ENCODE results near the gene SCYGR4.

The SCYGR4 gene

DNA sequence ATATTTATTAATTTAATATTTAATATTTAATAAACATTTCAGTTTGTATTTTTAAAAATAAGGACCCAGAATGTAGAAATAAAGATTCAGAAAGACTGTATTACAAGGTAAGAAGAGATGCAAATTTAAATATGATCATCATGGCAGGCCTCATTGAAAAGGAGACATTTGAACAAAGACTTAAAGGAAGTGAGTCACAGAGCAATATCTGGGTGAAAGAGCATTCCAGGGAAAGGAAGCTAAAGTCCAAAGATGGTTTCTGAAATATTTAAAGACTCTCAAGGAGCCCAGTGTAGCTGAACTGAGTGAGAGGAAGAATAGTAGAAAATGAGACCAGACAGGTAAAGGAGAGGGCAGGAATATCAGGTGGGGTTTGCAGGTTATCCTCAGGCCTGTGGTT lies 5.9 kb downstream of the SCYGR4 start:
- H3K4me2 ChIP-seq (ENCODE audit: low read depth, low read length, poor library complexity, severe bottlenecking) = no peak overlapping the region
- no peaks in the 10 kb centered on the region for H3K9me2 ChIP-seq (replicated peaks; ENCODE audit: low read depth, low read length)
- H3F3A ChIP-seq (ENCODE audit: low read depth) = no peaks in the 10 kb centered on the region
- H4K20me1 ChIP-seq (ENCODE audit: insufficient read depth, low read length, poor library complexity, severe bottlenecking) = no peaks in the 10 kb centered on the region
- no peaks in the 10 kb centered on the region; the same call in 1 of the 2 replicates for H3K9me3 ChIP-seq (ENCODE audit: insufficient read depth, low read depth, low read length)
- H3K4me3 ChIP-seq (ENCODE audit: low read length, poor library complexity, severe bottlenecking) = no peak overlapping the region
- H2AFZ ChIP-seq (ENCODE audit: low read length) = no peak overlapping the region
- TF ChIP-seq, protein P1, sequence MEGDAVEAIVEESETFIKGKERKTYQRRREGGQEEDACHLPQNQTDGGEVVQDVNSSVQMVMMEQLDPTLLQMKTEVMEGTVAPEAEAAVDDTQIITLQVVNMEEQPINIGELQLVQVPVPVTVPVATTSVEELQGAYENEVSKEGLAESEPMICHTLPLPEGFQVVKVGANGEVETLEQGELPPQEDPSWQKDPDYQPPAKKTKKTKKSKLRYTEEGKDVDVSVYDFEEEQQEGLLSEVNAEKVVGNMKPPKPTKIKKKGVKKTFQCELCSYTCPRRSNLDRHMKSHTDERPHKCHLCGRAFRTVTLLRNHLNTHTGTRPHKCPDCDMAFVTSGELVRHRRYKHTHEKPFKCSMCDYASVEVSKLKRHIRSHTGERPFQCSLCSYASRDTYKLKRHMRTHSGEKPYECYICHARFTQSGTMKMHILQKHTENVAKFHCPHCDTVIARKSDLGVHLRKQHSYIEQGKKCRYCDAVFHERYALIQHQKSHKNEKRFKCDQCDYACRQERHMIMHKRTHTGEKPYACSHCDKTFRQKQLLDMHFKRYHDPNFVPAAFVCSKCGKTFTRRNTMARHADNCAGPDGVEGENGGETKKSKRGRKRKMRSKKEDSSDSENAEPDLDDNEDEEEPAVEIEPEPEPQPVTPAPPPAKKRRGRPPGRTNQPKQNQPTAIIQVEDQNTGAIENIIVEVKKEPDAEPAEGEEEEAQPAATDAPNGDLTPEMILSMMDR (conservative IDR thresholded peaks at IDR 0.05; ENCODE audit: low read length) = no peak
- no peak for TF ChIP-seq EZH2phosphoT487 (IDR thresholded peaks at IDR 0.05; ENCODE audit: borderline replicate concordance)
- H3K9ac ChIP-seq (ENCODE audit: low read depth, low read length, poor library complexity, severe bottlenecking) = no peak overlapping the region
- no peaks in the 10 kb centered on the region for H3K4me1 ChIP-seq (ENCODE audit: insufficient read depth, low read length, poor library complexity, severe bottlenecking)
- no peaks in the 10 kb centered on the region for H3K79me2 ChIP-seq (ENCODE audit: insufficient read depth, low read length)
- H3K27me3 ChIP-seq (ENCODE audit: insufficient read depth, low read length, poor library complexity, severe bottlenecking) = no peaks in the 10 kb centered on the region
- no peaks in the 10 kb centered on the region for H3K36me3 ChIP-seq (ENCODE audit: insufficient read depth, low read length)

DNA sequence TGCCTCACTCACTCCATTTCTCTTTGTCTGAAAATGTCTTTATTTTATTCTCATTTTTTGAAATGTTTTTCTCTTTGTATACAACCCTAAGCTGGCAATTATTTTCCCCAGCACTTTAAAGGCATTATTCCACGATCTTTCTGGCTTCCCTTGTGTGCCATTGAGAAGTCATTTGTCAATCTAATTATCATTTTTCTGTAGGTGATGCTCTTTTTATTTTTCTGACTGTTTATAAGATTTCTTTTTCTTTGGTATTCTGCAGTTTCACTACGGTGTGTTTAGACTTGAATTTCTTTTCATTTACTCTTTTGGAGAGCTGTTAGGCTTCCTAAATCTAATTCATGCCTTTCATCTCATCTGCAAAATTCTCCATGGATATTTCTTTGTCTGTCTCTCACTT lies 8.1 kb downstream of the SCYGR4 start:
- no peak overlapping the region for H3K4me2 ChIP-seq (ENCODE audit: low read depth, low read length, poor library complexity, severe bottlenecking)
- H3K9me2 ChIP-seq (replicated peaks; ENCODE audit: low read depth, low read length) = no peaks in the 10 kb centered on the region
- H3K36me3 ChIP-seq (ENCODE audit: insufficient read depth, low read length) = no peaks in the 10 kb centered on the region
- H3F3A ChIP-seq (ENCODE audit: low read depth) = no peaks in the 10 kb centered on the region
- H3K79me2 ChIP-seq (ENCODE audit: insufficient read depth, low read length) = no peaks in the 10 kb centered on the region
- H2AFZ ChIP-seq (ENCODE audit: low read length) = no peak overlapping the region
- H3K27me3 ChIP-seq (ENCODE audit: insufficient read depth, low read length, poor library complexity, severe bottlenecking) = no peaks in the 10 kb centered on the region
- no peaks in the 10 kb centered on the region; the same call in 1 of the 2 replicates for H3K9me3 ChIP-seq (ENCODE audit: insufficient read depth, low read depth, low read length)
- TF ChIP-seq, protein P1 (conservative IDR thresholded peaks at IDR 0.05; ENCODE audit: low read length) = no peak
- no peak for TF ChIP-seq EZH2phosphoT487 (IDR thresholded peaks at IDR 0.05; ENCODE audit: borderline replicate concordance)
- no peaks in the 10 kb centered on the region for H4K20me1 ChIP-seq (ENCODE audit: insufficient read depth, low read length, poor library complexity, severe bottlenecking)
- H3K9ac ChIP-seq (ENCODE audit: low read depth, low read length, poor library complexity, severe bottlenecking) = no peak overlapping the region
- no peaks in the 10 kb centered on the region for H3K4me1 ChIP-seq (ENCODE audit: insufficient read depth, low read length, poor library complexity, severe bottlenecking)
- no peak overlapping the region for H3K4me3 ChIP-seq (ENCODE audit: low read length, poor library complexity, severe bottlenecking)

DNA sequence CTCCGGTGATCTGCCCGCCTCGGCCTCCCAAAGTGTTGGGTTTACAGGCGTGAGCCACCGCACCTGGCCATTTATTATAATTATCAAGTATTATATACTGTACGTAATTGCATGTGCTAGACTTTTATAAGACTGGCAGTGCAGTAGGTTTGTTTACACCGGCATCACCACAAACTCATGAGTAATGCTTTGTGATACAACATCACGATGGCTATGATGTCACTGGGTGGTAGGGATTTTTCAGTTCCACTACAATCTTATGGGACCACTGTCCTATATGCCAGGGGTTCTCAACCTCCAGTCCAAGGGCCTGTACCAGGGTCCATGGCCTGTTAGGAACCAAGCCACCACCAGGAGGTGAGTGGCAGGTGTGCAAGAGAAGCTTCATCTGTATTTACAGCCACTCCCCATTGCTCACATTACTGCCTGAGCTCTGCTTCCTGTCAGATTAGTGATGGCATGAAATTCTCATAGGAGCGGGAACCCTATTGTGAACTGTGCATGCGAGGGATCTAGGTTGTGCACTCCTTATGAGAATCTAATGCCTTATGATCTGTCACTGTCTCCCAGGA lies 9.4 kb downstream of the SCYGR4 start:
- TF ChIP-seq, protein P1 (conservative IDR thresholded peaks at IDR 0.05; ENCODE audit: low read length) = no peak
- no peak for TF ChIP-seq EZH2phosphoT487 (IDR thresholded peaks at IDR 0.05; ENCODE audit: borderline replicate concordance)
- Histone ChIP-seq H3K4me2 (ENCODE audit: low read depth, low read length, poor library complexity, severe bottlenecking) (no peak overlapping the region), H3K4me1 (ENCODE audit: insufficient read depth, low read length, poor library complexity, severe bottlenecking) (no peaks in the 10 kb centered on the region), H3K9ac (ENCODE audit: low read depth, low read length, poor library complexity, severe bottlenecking) (no peak overlapping the region), H3K9me3 (ENCODE audit: insufficient read depth, low read depth, low read length) (no peaks in the 10 kb centered on the region; the same call in 1 of the 2 replicates), H3K79me2 (ENCODE audit: insufficient read depth, low read length) (no peaks in the 10 kb centered on the region), H3K9me2 (replicated peaks; ENCODE audit: low read depth, low read length) (no peaks in the 10 kb centered on the region), H3K27me3 (ENCODE audit: insufficient read depth, low read length, poor library complexity, severe bottlenecking) (no peaks in the 10 kb centered on the region), H2AFZ (ENCODE audit: low read length) (no peak overlapping the region), H3K36me3 (ENCODE audit: insufficient read depth, low read length) (no peaks in the 10 kb centered on the region), H3K4me3 (ENCODE audit: low read length, poor library complexity, severe bottlenecking) (no peak overlapping the region), H4K20me1 (ENCODE audit: insufficient read depth, low read length, poor library complexity, severe bottlenecking) (no peaks in the 10 kb centered on the region), H3F3A (ENCODE audit: low read depth) (no peaks in the 10 kb centered on the region)
